HepG2 (cell line): ENCODE results near the gene CEP55. TPM values are rescaled to one million over a fixed set of nuclear protein-coding genes. Genes with fewer than 3 reads are reported as not detected.
A peak's percentile ranks its signal among the peaks of the same experiment; 100 is the strongest.

Source experiments
- KDM5B ChIP-seq: sonication (generic); formaldehyde crosslinking; IDR thresholded peaks from 2 replicates; pipeline ENCODE4 v1.4.0; 2020; ENCODE audit warnings: missing genetic modification reagents, mild to moderate bottlenecking, borderline replicate concordance
- NFAT5 ChIP-seq: sonication (generic); formaldehyde crosslinking; IDR thresholded peaks from 2 replicates; pipeline ENCODE4 v1.4.0; 2020; ENCODE audit warnings: missing genetic modification reagents
- ZMYM3 ChIP-seq: sonication (generic); formaldehyde crosslinking; IDR thresholded peaks from 2 replicates; pipeline ENCODE4 v1.5.1; 2020; ENCODE audit warnings: mild to moderate bottlenecking, missing genetic modification reagents
- ZNF326 ChIP-seq: sonication (generic); formaldehyde crosslinking; IDR thresholded peaks from 2 replicates; pipeline ENCODE4 v1.4.0; 2020; ENCODE audit warnings: missing genetic modification reagents, borderline replicate concordance
- ZNF431 ChIP-seq: sonication (generic); formaldehyde crosslinking; IDR thresholded peaks from 2 replicates; pipeline ENCODE4 v1.9.0; 2022; ENCODE audit warnings: missing genetic modification reagents, low read depth, mild to moderate bottlenecking, borderline replicate concordance
- polyA plus RNA-seq, 8 experiments: library from polyadenylated mRNA; depleted of rRNA in 3 of 8; stranded (reverse) in 7 of 8; unstranded in 1 of 8; fragments of >200 nt; fragmentation: Illumina TruSeq in 4 of 8; extraction: Trizol in 4 of 8; gene quantifications; 2 replicates each; pipeline versions ENCODE4 v1.2.1 to v1.2.3, GENCODE V29; 2011 to 2016; ENCODE audit warnings: low read depth in 4 of 8, missing spikeins in 1 of 8, mixed read lengths in 1 of 8; ENCODE audit not compliant: insufficient read depth in 1 of 8
- total RNA-seq, 5 experiments: library from RNA; depleted of rRNA; stranded (reverse); fragments of >200 nt; fragmentation: Illumina TruSeq; extraction: Trizol; gene quantifications; 2 replicates each; pipeline ENCODE4 v1.2.3, GENCODE V29; 2016; ENCODE audit warnings: low read depth in 1 of 5
- TF ChIP-seq, protein P1 (sequence below), 2 experiments: sonication (generic) in 1 of 2; formaldehyde crosslinking in 1 of 2; IDR thresholded peaks; 2 replicates each; pipeline versions ENCODE4 v1.6.1 to v1.9.0; 2014 to 2022; ENCODE audit warnings: antibody characterized with exemption in 1 of 2, borderline replicate concordance in 1 of 2, inconsistent platforms in 1 of 2, low read depth in 1 of 2, missing genetic modification reagents in 1 of 2
- TF ChIP-seq, protein P2 (sequence below): sonication (generic); formaldehyde crosslinking; IDR thresholded peaks from 2 replicates; pipeline ENCODE4 v1.5.0; 2020; ENCODE audit warnings: mild to moderate bottlenecking, missing genetic modification reagents, borderline replicate concordance

The CEP55 gene
- total and polyA plus RNA-seq, 2 of the 13 experiments (the other 11 are each of a cell fraction or from before 2014, with no cell fraction given), result 6.5 to 17.1 TPM

DNA sequence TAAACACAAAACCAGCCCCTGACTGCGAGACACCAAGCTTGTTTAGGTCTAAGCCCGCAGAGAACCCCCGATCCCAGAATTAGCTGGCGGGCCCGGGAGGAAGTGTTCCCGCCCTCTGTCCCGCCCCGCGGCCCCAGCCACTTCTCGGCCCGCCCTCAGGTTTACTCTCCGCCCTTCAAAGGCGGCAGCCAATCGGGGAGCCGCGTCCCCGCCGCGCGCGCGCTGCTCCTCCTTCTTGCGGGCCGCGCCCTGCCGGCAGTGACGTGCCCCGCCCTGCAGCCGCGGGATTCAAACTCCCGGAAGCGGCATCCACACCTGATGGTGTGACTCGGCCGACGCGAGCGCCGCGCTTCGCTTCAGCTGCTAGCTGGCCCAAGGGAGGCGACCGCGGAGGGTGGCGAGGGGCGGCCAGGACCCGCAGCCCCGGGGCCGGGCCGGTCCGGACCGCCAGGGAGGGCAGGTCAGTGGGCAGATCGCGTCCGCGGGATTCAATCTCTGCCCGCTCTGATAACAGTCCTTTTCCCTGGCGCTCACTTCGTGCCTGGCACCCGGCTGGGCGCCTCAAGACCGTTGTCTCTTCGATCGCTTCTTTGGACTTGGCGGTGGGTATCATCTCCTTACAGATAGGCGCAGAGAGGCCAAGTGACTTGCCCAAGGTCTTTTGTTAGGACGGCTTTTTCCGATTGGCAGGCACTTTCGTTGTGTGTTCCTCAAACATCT is at the start of gene CEP55 (continued):
- no peak for TF ChIP-seq NFAT5
- TF ChIP-seq KDM5B, result 0 out of 2 replicates have a peak, but pooled peaks have one; percentile 54
- peak; percentile 57; the same call in 1 of the 2 replicates for TF ChIP-seq ZNF431
- TF ChIP-seq, protein P1, sequence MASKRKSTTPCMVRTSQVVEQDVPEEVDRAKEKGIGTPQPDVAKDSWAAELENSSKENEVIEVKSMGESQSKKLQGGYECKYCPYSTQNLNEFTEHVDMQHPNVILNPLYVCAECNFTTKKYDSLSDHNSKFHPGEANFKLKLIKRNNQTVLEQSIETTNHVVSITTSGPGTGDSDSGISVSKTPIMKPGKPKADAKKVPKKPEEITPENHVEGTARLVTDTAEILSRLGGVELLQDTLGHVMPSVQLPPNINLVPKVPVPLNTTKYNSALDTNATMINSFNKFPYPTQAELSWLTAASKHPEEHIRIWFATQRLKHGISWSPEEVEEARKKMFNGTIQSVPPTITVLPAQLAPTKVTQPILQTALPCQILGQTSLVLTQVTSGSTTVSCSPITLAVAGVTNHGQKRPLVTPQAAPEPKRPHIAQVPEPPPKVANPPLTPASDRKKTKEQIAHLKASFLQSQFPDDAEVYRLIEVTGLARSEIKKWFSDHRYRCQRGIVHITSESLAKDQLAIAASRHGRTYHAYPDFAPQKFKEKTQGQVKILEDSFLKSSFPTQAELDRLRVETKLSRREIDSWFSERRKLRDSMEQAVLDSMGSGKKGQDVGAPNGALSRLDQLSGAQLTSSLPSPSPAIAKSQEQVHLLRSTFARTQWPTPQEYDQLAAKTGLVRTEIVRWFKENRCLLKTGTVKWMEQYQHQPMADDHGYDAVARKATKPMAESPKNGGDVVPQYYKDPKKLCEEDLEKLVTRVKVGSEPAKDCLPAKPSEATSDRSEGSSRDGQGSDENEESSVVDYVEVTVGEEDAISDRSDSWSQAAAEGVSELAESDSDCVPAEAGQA (IDR thresholded peaks at IDR 0.05; ENCODE audit: low read depth), result no peak
- TF ChIP-seq, protein P1 (CRISPR knock-in tag; IDR thresholded peaks at IDR 0.05; ENCODE audit: borderline replicate concordance), result no peak
- TF ChIP-seq ZNF326, result no peak
- TF ChIP-seq, protein P2, sequence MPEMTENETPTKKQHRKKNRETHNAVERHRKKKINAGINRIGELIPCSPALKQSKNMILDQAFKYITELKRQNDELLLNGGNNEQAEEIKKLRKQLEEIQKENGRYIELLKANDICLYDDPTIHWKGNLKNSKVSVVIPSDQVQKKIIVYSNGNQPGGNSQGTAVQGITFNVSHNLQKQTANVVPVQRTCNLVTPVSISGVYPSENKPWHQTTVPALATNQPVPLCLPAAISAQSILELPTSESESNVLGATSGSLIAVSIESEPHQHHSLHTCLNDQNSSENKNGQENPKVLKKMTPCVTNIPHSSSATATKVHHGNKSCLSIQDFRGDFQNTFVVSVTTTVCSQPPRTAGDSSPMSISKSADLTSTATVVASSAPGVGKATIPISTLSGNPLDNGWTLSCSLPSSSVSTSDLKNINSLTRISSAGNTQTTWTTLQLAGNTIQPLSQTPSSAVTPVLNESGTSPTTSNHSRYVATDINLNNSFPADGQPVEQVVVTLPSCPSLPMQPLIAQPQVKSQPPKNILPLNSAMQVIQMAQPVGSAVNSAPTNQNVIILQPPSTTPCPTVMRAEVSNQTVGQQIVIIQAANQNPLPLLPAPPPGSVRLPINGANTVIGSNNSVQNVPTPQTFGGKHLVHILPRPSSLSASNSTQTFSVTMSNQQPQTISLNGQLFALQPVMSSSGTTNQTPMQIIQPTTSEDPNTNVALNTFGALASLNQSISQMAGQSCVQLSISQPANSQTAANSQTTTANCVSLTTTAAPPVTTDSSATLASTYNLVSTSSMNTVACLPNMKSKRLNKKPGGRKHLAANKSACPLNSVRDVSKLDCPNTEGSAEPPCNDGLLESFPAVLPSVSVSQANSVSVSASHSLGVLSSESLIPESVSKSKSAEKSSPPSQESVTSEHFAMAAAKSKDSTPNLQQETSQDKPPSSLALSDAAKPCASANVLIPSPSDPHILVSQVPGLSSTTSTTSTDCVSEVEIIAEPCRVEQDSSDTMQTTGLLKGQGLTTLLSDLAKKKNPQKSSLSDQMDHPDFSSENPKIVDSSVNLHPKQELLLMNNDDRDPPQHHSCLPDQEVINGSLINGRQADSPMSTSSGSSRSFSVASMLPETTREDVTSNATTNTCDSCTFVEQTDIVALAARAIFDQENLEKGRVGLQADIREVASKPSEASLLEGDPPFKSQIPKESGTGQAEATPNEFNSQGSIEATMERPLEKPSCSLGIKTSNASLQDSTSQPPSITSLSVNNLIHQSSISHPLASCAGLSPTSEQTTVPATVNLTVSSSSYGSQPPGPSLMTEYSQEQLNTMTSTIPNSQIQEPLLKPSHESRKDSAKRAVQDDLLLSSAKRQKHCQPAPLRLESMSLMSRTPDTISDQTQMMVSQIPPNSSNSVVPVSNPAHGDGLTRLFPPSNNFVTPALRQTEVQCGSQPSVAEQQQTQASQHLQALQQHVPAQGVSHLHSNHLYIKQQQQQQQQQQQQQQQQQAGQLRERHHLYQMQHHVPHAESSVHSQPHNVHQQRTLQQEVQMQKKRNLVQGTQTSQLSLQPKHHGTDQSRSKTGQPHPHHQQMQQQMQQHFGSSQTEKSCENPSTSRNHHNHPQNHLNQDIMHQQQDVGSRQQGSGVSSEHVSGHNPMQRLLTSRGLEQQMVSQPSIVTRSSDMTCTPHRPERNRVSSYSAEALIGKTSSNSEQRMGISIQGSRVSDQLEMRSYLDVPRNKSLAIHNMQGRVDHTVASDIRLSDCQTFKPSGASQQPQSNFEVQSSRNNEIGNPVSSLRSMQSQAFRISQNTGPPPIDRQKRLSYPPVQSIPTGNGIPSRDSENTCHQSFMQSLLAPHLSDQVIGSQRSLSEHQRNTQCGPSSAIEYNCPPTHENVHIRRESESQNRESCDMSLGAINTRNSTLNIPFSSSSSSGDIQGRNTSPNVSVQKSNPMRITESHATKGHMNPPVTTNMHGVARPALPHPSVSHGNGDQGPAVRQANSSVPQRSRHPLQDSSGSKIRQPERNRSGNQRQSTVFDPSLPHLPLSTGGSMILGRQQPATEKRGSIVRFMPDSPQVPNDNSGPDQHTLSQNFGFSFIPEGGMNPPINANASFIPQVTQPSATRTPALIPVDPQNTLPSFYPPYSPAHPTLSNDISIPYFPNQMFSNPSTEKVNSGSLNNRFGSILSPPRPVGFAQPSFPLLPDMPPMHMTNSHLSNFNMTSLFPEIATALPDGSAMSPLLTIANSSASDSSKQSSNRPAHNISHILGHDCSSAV, result no peak
- TF ChIP-seq ZMYM3 (CRISPR knock-in tag), result no peak
